Panc1 (cell line): Measurements from ENCODE around the gene ALDOC.

Experiments used
- POLR2AphosphoS5 ChIP-seq: IDR thresholded peaks from 2 replicates; pipeline ENCODE4 v1.6.1; 2012; ENCODE audit warnings: mild to moderate bottlenecking, low read depth, low read length, moderate library complexity
- SIN3A ChIP-seq: IDR thresholded peaks from 2 replicates; pipeline ENCODE4 v1.6.1; 2012; ENCODE audit warnings: low read depth, mild to moderate bottlenecking, low read length, moderate library complexity, borderline replicate concordance; ENCODE audit not compliant: insufficient read depth
- TCF7L2 ChIP-seq: IDR thresholded peaks from 2 replicates; pipeline ENCODE4 v1.6.1; 2011; ENCODE audit warnings: mild to moderate bottlenecking, low read depth, low read length, inconsistent platforms
- TF ChIP-seq, protein P1 (sequence below): fragments of 450-650 bp; IDR thresholded peaks from 2 replicates; pipeline ENCODE4 v1.5.1; 2017; ENCODE audit warnings: mild to moderate bottlenecking
- TF ChIP-seq, protein P2 (sequence below), 2 experiments: IDR thresholded peaks; 2 replicates each; pipeline ENCODE4 v1.6.1; 2011 to 2012; ENCODE audit warnings: low read depth in 2 of 2, control low read depth in 1 of 2, low read length in 1 of 2, mild to moderate bottlenecking in 1 of 2, moderate library complexity in 1 of 2; ENCODE audit not compliant: insufficient read depth in 1 of 2

DNA sequence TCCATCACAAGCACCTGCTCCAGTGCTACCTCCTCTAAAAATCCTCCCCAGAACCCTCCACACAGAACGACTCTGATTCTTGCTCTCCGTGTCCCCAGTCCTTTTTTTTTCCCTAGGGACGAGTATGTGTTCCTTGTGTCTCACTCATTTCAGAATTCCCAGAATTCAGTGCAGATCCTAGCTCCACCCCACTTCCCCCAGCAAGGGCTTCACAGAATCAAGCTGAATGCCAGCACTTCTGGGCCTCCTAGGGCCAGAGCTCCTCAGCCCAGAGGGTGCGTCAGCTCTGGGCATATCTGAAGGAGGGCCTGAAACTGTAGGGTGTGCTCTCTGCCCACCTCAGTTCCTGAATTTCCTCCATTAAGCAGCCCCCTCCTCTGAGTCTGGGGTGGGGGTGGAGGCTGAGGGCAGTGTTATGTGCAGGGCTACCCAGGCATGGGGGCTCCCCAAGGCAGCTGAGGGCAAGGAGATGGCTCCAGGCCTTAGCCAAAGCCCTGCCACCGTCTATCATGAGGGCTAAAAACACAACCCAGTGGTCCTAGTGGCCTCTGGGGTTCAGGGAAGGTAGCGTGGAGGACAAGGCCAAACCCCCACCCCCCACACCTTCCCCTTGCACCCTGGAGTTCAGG, 30.8 kb downstream of the ALDOC start:
- TF ChIP-seq, protein P1, sequence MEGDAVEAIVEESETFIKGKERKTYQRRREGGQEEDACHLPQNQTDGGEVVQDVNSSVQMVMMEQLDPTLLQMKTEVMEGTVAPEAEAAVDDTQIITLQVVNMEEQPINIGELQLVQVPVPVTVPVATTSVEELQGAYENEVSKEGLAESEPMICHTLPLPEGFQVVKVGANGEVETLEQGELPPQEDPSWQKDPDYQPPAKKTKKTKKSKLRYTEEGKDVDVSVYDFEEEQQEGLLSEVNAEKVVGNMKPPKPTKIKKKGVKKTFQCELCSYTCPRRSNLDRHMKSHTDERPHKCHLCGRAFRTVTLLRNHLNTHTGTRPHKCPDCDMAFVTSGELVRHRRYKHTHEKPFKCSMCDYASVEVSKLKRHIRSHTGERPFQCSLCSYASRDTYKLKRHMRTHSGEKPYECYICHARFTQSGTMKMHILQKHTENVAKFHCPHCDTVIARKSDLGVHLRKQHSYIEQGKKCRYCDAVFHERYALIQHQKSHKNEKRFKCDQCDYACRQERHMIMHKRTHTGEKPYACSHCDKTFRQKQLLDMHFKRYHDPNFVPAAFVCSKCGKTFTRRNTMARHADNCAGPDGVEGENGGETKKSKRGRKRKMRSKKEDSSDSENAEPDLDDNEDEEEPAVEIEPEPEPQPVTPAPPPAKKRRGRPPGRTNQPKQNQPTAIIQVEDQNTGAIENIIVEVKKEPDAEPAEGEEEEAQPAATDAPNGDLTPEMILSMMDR = no peak
- TF ChIP-seq, protein P2, sequence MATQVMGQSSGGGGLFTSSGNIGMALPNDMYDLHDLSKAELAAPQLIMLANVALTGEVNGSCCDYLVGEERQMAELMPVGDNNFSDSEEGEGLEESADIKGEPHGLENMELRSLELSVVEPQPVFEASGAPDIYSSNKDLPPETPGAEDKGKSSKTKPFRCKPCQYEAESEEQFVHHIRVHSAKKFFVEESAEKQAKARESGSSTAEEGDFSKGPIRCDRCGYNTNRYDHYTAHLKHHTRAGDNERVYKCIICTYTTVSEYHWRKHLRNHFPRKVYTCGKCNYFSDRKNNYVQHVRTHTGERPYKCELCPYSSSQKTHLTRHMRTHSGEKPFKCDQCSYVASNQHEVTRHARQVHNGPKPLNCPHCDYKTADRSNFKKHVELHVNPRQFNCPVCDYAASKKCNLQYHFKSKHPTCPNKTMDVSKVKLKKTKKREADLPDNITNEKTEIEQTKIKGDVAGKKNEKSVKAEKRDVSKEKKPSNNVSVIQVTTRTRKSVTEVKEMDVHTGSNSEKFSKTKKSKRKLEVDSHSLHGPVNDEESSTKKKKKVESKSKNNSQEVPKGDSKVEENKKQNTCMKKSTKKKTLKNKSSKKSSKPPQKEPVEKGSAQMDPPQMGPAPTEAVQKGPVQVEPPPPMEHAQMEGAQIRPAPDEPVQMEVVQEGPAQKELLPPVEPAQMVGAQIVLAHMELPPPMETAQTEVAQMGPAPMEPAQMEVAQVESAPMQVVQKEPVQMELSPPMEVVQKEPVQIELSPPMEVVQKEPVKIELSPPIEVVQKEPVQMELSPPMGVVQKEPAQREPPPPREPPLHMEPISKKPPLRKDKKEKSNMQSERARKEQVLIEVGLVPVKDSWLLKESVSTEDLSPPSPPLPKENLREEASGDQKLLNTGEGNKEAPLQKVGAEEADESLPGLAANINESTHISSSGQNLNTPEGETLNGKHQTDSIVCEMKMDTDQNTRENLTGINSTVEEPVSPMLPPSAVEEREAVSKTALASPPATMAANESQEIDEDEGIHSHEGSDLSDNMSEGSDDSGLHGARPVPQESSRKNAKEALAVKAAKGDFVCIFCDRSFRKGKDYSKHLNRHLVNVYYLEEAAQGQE (IDR thresholded peaks at IDR 0.05; ENCODE audit: insufficient read depth in 1 of 2, low read depth in 2 of 2, low read length in 1 of 2) = no peak
- TF ChIP-seq TCF7L2 (no peak), POLR2AphosphoS5 (no peak), SIN3A (no peak)
